CD14-positive monocyte (primary cell): ENCODE data around the gene DNAJC30. TPM values are rescaled to one million over a fixed set of nuclear protein-coding genes. Genes with fewer than 3 reads are reported as not detected.
A peak's percentile ranks its signal among the peaks of the same experiment; 100 is the strongest.
"Not testable (repeated sequence)": the region's sequence is repeated elsewhere in the genome, so short reads cannot be mapped to it uniquely, and the experiment has no call there.

Experiments
- DNase-seq, 3 donors: peaks; one replicate each; pipeline ENCODE4 v3.0.0-alpha.2; 2011 to 2022
- H2AFZ ChIP-seq: 2 replicates; pipeline ENCODE4 v1.6.0; 2012; ENCODE audit warnings: mild to moderate bottlenecking, low read depth, low read length, inconsistent platforms; ENCODE audit not compliant: insufficient read depth, poor library complexity, severe bottlenecking
- H3K27ac ChIP-seq, 2 donors: 1 replicate in 1 of 2; 2 replicates in 1 of 2; pipeline ENCODE4 v1.5.1; 2012 to 2013; ENCODE audit warnings: low read length in 2 of 2, control low read depth in 1 of 2, inconsistent platforms in 1 of 2, low read depth in 1 of 2, mild to moderate bottlenecking in 1 of 2
- H3K27me3 ChIP-seq, 2 donors: one replicate each; pipeline versions ENCODE4 v1.6.0 to v1.6.1; 2011 to 2013; ENCODE audit warnings: low read length in 2 of 2; ENCODE audit not compliant: control insufficient read depth in 2 of 2, insufficient read depth in 2 of 2
- H3K36me3 ChIP-seq, 2 donors: replicated peaks in 1 of 2; 1 replicate in 1 of 2; 2 replicates in 1 of 2; pipeline versions ENCODE4 v1.5.1 to v1.6.1; 2012 to 2013; ENCODE audit warnings: low read length in 2 of 2, control low read depth in 1 of 2, inconsistent platforms in 1 of 2, mild to moderate bottlenecking in 1 of 2; ENCODE audit not compliant: insufficient read depth in 2 of 2, control insufficient read depth in 1 of 2
- H3K4me1 ChIP-seq, 2 donors: 1 replicate in 1 of 2; 2 replicates in 1 of 2; pipeline versions ENCODE4 v1.5.1 to v1.6.1; 2012 to 2013; ENCODE audit warnings: low read length in 2 of 2, control low read depth in 1 of 2, inconsistent platforms in 1 of 2, mild to moderate bottlenecking in 1 of 2, moderate library complexity in 1 of 2; ENCODE audit not compliant: insufficient read depth in 2 of 2, control insufficient read depth in 1 of 2
- H3K4me2 ChIP-seq: replicated peaks from 2 replicates; pipeline ENCODE3; 2012; ENCODE audit warnings: low read length, moderate library complexity, mild to moderate bottlenecking; ENCODE audit not compliant: poor library complexity, severe bottlenecking; ENCODE audit errors: extremely low read depth
- H3K4me3 ChIP-seq, 3 experiments: fragments of 200-600 bp in 1 of 3; sonication (generic) in 1 of 3; replicated peaks in 1 of 3; 1 replicate in 2 of 3; 2 replicates in 1 of 3; pipeline ENCODE4 v1.5.1; 2011 to 2013; ENCODE audit warnings: low read length in 3 of 3, mild to moderate bottlenecking in 3 of 3, control low read depth in 2 of 3, low read depth in 2 of 3, inconsistent platforms in 1 of 3, moderate library complexity in 1 of 3
- H3K79me2 ChIP-seq: 2 replicates; pipeline ENCODE4 v1.6.0; 2012; ENCODE audit warnings: mild to moderate bottlenecking, control low read depth, inconsistent platforms, low read length, moderate library complexity; ENCODE audit not compliant: insufficient read depth
- H3K9ac ChIP-seq: 2 replicates; pipeline ENCODE4 v1.6.0; 2017; ENCODE audit warnings: low read length, mild to moderate bottlenecking; ENCODE audit not compliant: insufficient read depth, poor library complexity, severe bottlenecking
- H3K9me3 ChIP-seq, 2 donors: replicated peaks in 1 of 2; 1 replicate in 1 of 2; 2 replicates in 1 of 2; pipeline versions ENCODE4 v1.5.1 to v1.6.1; 2012 to 2013; ENCODE audit warnings: low read length in 2 of 2, control low read depth in 1 of 2; ENCODE audit not compliant: control insufficient read depth in 1 of 2, insufficient read depth in 1 of 2
- H4K20me1 ChIP-seq: 2 replicates; pipeline ENCODE4 v1.6.0; 2012; ENCODE audit warnings: mild to moderate bottlenecking, low read length, control low read depth, moderate library complexity; ENCODE audit not compliant: insufficient read depth
- H3K27ac Mint-ChIP-seq, 7 donors: one replicate each; pipeline ENCODE4 v1.8.0; 2020; ENCODE audit warnings: mild to moderate bottlenecking in 7 of 7, mixed read lengths in 7 of 7, moderate library complexity in 6 of 7, inconsistent platforms in 2 of 7
- H3K27me3 Mint-ChIP-seq, 3 donors: one replicate each; pipeline ENCODE4 v1.8.0; 2021 to 2022; ENCODE audit warnings: low read depth in 3 of 3, mild to moderate bottlenecking in 3 of 3, mixed read lengths in 3 of 3, moderate library complexity in 3 of 3, inconsistent platforms in 1 of 3
- H3K36me3 Mint-ChIP-seq, 2 donors: one replicate each; pipeline ENCODE4 v1.8.0; 2020; ENCODE audit warnings: mixed read lengths in 2 of 2, inconsistent platforms in 1 of 2, mild to moderate bottlenecking in 1 of 2
- H3K4me1 Mint-ChIP-seq: one replicate; pipeline ENCODE4 v1.8.0; 2020; ENCODE audit warnings: mild to moderate bottlenecking, mixed read lengths
- H3K4me3 Mint-ChIP-seq, 2 donors: one replicate each; pipeline ENCODE4 v1.8.0; 2020; ENCODE audit warnings: mild to moderate bottlenecking in 2 of 2, mixed read lengths in 2 of 2, moderate library complexity in 1 of 2
- H3K9me3 Mint-ChIP-seq, 7 donors: one replicate each; pipeline ENCODE4 v1.8.0; 2020 to 2022; ENCODE audit warnings: mixed read lengths in 7 of 7, mild to moderate bottlenecking in 6 of 7, moderate library complexity in 6 of 7, inconsistent platforms in 2 of 7
- CTCF ChIP-seq: fragments of 200-600 bp; IDR thresholded peaks from one replicate; pipeline ENCODE4 v1.8.0; 2022; ENCODE audit warnings: antibody characterized with exemption, mild to moderate bottlenecking
- WGBS: methylation state at CpG from one replicate; pipeline ENCODE4 v1.1.5; 2013; ENCODE audit warnings: missing lambda C conversion rate; ENCODE audit not compliant: insufficient coverage; 5-methylcytosine and 5-hydroxymethylcytosine counted together
- intact Hi-C, 2 donors: fragments of 100-400 bp; cut with micrococcal nuclease; formaldehyde crosslinking; loops; one replicate each; pipeline versions ENCODE4 v1.15.0 to v1.15.1; 2023
- polyA plus RNA-seq, 3 donors: library from polyadenylated mRNA; depleted of rRNA in 1 of 3; unstranded in 2 of 3; stranded (reverse) in 1 of 3; fragments of 300-500 nt in 2 of 3; fragments of >200 nt in 1 of 3; fragmentation: Illumina TruSeq in 2 of 3; gene quantifications; 1 replicate in 2 of 3; 2 replicates in 1 of 3; pipeline ENCODE4 v1.2.3, GENCODE V29; 2012 to 2021

Gene DNAJC30
- polyA plus RNA-seq, 3 donors, result 2.4 to 5.2 (median 3.2) TPM

- H3K79me2 ChIP-seq, result no peaks in the 10 kb centered on the region
- Mint-ChIP-seq H3K9me3 (peaks cover 4 to 30% (median 18%) of the 10 kb centered on the region in 7 donors), H3K27me3 (peaks cover 63 to 74% (median 66%) of the 10 kb centered on the region in 3 donors), H3K36me3 (peaks cover 0 to 5% of the 10 kb centered on the region in 2 donors), H3K4me1 (peaks cover 6% of the 10 kb centered on the region), H3K27ac (no peak overlapping the region), H3K4me3 (no peak overlapping the region)
- no peak overlapping the region for H2AFZ ChIP-seq
- H3K36me3 ChIP-seq, result no peaks in the 10 kb centered on the region
- TF ChIP-seq CTCF, result no peak
- H3K4me1 ChIP-seq, result peaks cover 4 to 6% of the 10 kb centered on the region in 2 donors
- no peak overlapping the region for H3K4me2 ChIP-seq
- H3K9ac ChIP-seq, result no peak overlapping the region
- H3K4me3 ChIP-seq, result no peak overlapping the region
- peaks cover 4 to 8% of the 10 kb centered on the region in 2 donors for H3K9me3 ChIP-seq
- DNase-seq, result no peak
- H4K20me1 ChIP-seq, result no peaks in the 10 kb centered on the region
- H3K27me3 ChIP-seq, result peaks cover 8 to 26% of the 10 kb centered on the region in 2 donors
- intact Hi-C loops, result loop anchor here (5.0 to 10.0 kb wide), 2 partner anchors 36 to 138 kb away; partner anchors contain the start of gene BAZ1B (in 1 of the 2)
- H3K27ac ChIP-seq, result no peak overlapping the region
Measured at GRCh38 chr7:73663033-73663432, 20.2 kb downstream of the DNAJC30 start.

GRCh38 chr7:73660594-73660993 is 22.7 kb downstream of the DNAJC30 start:
- intact Hi-C loops, result loop anchor here (5.0 to 10.0 kb wide), 2 partner anchors 33 to 136 kb away; partner anchors contain the start of gene BAZ1B (in 1 of the 2)

More at GRCh38 chr7:73660594-73660993, 22.7 kb downstream of the DNAJC30 start:
- not testable (repeated sequence) for H3K9ac ChIP-seq, DNase-seq, H3K4me1 Mint-ChIP-seq, H3K36me3 ChIP-seq, H4K20me1 ChIP-seq, H3K79me2 ChIP-seq, H2AFZ ChIP-seq, H3K4me1 ChIP-seq, H3K27ac ChIP-seq, H3K4me2 ChIP-seq, H3K9me3 ChIP-seq, H3K36me3 Mint-ChIP-seq, H3K4me3 Mint-ChIP-seq, H3K4me3 ChIP-seq
- peaks cover 0 to 10% of the 10 kb centered on the region in 2 donors for H3K27me3 ChIP-seq
- Mint-ChIP-seq H3K27me3 (peaks cover 48 to 58% (median 49%) of the 10 kb centered on the region in 3 donors), H3K27ac (peak overlapping the region in 2 of 7 donors; percentile 11 to 14), H3K9me3 (peaks cover 4 to 27% (median 13%) of the 10 kb centered on the region in 7 donors)
- WGBS, result 100% methylated on average over 2 of the region's 4 CpGs
